Right lobe of liver (tissue), 6 donors: Measurements from ENCODE around the gene PROZ. TPM values are rescaled to one million over a fixed set of nuclear protein-coding genes. Genes with fewer than 3 reads are reported as not detected.

Experiments used
- ATAC-seq, 4 donors: fragments of 200-7000 bp; cut with Tn5 transposase; one replicate each; pipeline ENCODE4 v1.9.1; 2020; ENCODE audit warnings: mild to moderate bottlenecking in 4 of 4, moderate library complexity in 4 of 4
- DNase-seq, 3 donors: peaks; one replicate each; pipeline ENCODE4 v3.0.0-alpha.2; 2020
- H3K27ac ChIP-seq, 3 donors: fragments of 200-600 bp; one replicate each; pipeline ENCODE4 v1.8.0; 2022
- H3K27me3 ChIP-seq, 2 donors: fragments of 200-600 bp; one replicate each; pipeline ENCODE4 v1.8.0; 2022
- H3K36me3 ChIP-seq, 4 donors: fragments of 200-600 bp; sonication (generic) in 1 of 4; one replicate each; pipeline versions ENCODE4 v1.5.1 to v1.8.0; 2017 to 2022; ENCODE audit warnings: control low read depth in 1 of 4
- H3K4me1 ChIP-seq, 4 donors: fragments of 200-600 bp; sonication (generic) in 1 of 4; one replicate each; pipeline versions ENCODE4 v1.5.1 to v1.8.0; 2017 to 2022; ENCODE audit warnings: control low read depth in 1 of 4
- H3K4me3 ChIP-seq, 3 donors: fragments of 200-600 bp; one replicate each; pipeline ENCODE4 v1.8.0; 2022
- H3K9me3 ChIP-seq, 4 donors: fragments of 200-600 bp; sonication (generic) in 1 of 4; one replicate each; pipeline versions ENCODE4 v1.5.1 to v1.8.0; 2017 to 2022; ENCODE audit warnings: control low read depth in 1 of 4
- POLR2A ChIP-seq: fragments of 450-650 bp; IDR thresholded peaks from one replicate; pipeline ENCODE4 v1.6.1; 2017; ENCODE audit warnings: antibody characterized with exemption, mild to moderate bottlenecking
- WGBS: methylation state at CpG from one replicate; pipeline ENCODE4 v1.1.6; 2018; ENCODE audit warnings: low coverage, low lambda C conversion rate; ENCODE audit not compliant: insufficient coverage; ENCODE audit errors: missing lambda C conversion rate; 5-methylcytosine and 5-hydroxymethylcytosine counted together
- intact Hi-C, 2 donors: fragments of 100-400 bp; cut with DNase I; formaldehyde crosslinking; loops; one replicate each; pipeline versions ENCODE4 v1.11.2 to v1.14.1; 2022
- total RNA-seq, 6 experiments: library from RNA; depleted of rRNA in 2 of 6; stranded (reverse); fragments of >200 nt in 2 of 6; fragmentation: NEBNext Ultra II Directional in 3 of 6; extraction: Animal tissue kit (Norgen Biotek cat#: 25700) in 3 of 6; gene quantifications; one replicate each; pipeline versions ENCODE4 v1.1.0 to v1.2.4, GENCODE V29; 2016 to 2023
- TF ChIP-seq, protein P1 (sequence below), 4 donors: fragments of 200-600 bp in 3 of 4; fragments of 450-650 bp in 1 of 4; IDR thresholded peaks; one replicate each; pipeline versions ENCODE4 v1.5.1 to v1.8.0; 2016 to 2022; ENCODE audit warnings: antibody characterized with exemption in 4 of 4, mild to moderate bottlenecking in 2 of 4
- donor health status: DM: no; HTN: yes; CAD: no.
- donor health status: DM: no; HTN: no; CAD: no.
- donor health status: DM: no; HTN: no; CAD: no.
- donor health status: DM: no; HTN: yes; CAD: no.
- donor health status: DM: no; HTN: yes; CAD: no.

PROZ gene
- total RNA-seq, 6 experiments from 2014 or later: 11.2 to 71.2 (median 56.9) TPM

DNA sequence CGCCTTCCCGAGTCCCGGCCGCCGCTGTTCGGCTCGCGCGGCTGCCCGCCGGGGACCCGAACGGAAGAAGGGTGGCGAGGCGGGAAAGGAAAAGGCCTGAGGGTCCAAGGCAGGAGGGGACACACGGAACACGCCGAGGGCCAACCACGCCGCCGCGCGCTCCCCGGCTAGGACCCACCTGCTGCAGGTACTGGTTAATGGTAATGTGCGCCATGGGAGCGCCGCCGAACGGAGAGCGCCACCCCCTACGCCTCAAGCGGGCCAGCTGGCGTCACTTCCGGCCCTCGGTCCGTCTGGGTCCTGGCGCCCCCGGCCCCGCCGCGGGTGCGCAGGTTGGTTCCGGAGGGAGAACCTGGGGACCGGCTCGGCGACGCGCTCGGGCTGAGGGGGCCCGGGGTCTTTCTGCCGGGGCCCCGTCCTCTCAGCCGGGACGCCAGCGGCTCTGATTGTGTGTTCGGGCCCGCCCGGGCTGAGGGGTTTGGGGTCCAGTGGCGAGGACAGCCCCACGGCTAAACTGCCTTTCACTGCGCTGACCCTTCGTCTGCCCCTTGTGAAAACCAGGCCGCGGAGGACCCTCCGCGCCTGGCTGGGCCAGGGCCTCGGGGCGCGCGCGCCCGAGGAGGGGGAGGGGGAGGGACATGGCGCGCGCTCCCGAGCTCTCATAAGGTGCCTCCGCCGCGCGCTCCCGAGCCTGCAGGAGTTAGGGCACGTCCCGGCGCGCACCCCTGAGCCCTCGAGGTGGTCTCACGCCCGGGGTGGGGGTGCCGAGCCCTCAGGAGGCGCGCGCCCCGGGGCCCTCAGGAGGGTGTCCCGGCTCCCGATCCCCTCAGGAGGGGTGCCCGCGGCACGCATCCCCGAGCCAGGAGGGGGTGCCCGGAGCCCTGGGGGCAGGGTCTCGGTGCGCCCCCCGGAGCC lies 50.2 kb downstream of the PROZ start, which contains the start of gene PCID2:
Gene PCID2 (minus strand): TSS at position 249 of the 915 bp plus-strand sequence. CDS start 35 bp downstream, at position 214.
- Histone ChIP-seq H3K27me3 (no peaks in the 10 kb centered on the region), H3K27ac (peak within 1 kb of the TSS; percentile 94 to 99 (median 96)), H3K4me3 (peak within 1 kb of the TSS; percentile 79 to 98 (median 90)), H3K9me3 (no peaks in the 10 kb centered on the region), H3K4me1 (peaks cover 0 to 40% (median 12%) of the 10 kb centered on the region in 4 donors), H3K36me3 (peaks cover 0 to 8% (median 0%) of the 10 kb centered on the region in 4 donors)
- TF ChIP-seq, protein P1, sequence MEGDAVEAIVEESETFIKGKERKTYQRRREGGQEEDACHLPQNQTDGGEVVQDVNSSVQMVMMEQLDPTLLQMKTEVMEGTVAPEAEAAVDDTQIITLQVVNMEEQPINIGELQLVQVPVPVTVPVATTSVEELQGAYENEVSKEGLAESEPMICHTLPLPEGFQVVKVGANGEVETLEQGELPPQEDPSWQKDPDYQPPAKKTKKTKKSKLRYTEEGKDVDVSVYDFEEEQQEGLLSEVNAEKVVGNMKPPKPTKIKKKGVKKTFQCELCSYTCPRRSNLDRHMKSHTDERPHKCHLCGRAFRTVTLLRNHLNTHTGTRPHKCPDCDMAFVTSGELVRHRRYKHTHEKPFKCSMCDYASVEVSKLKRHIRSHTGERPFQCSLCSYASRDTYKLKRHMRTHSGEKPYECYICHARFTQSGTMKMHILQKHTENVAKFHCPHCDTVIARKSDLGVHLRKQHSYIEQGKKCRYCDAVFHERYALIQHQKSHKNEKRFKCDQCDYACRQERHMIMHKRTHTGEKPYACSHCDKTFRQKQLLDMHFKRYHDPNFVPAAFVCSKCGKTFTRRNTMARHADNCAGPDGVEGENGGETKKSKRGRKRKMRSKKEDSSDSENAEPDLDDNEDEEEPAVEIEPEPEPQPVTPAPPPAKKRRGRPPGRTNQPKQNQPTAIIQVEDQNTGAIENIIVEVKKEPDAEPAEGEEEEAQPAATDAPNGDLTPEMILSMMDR (IDR thresholded peaks at IDR 0.05): peak in 2 of 4 donors; percentile 14 to 21
- TF ChIP-seq POLR2A: peak; percentile 82
- ATAC-seq: peak; percentile 89 to 92 (median 91)
- intact Hi-C loops: loop anchor here in 1 of 2 donors (5.0 kb wide), 1 partner anchor 51 kb away; the partner anchor contains the start of gene PROZ
- DNase-seq: peak; percentile 90 to 93 (median 91)
- WGBS: 0% methylated on average over 3 of the region's 103 CpGs

DNA sequence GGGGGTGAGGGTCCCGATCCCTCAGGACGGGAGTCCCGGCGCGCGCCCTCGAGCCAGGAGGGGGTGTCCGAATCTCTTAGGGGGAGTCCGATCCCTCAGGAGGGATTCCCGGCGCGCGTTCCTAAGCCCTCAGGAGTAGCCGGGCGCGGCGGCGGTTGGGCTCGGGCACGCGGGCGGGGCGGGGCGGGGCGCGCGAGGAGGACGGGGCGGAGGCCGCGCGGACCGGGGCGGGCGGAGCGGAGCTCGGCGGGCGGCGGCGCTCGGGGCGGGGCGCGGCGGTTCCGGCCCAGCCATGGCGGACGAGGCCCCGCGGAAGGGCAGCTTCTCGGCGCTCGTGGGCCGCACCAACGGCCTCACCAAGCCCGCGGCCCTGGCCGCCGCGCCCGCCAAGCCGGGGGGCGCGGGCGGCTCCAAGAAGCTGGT lies 50.9 kb downstream of the PROZ start, which contains the start of gene CUL4A:
Gene CUL4A (plus strand): TSS at position 278 of the 423 bp plus-strand sequence. CDS start 15 bp downstream, at position 293.
- TF ChIP-seq, protein P1 (IDR thresholded peaks at IDR 0.05): no peak
- no peak for TF ChIP-seq POLR2A
- WGBS: no CpG with 5 or more reads among the region's 66 CpGs
- intact Hi-C loops: loop anchor here in 1 of 2 donors (5.0 kb wide), 1 partner anchor 52 kb away; the partner anchor contains the start of gene PROZ

DNA sequence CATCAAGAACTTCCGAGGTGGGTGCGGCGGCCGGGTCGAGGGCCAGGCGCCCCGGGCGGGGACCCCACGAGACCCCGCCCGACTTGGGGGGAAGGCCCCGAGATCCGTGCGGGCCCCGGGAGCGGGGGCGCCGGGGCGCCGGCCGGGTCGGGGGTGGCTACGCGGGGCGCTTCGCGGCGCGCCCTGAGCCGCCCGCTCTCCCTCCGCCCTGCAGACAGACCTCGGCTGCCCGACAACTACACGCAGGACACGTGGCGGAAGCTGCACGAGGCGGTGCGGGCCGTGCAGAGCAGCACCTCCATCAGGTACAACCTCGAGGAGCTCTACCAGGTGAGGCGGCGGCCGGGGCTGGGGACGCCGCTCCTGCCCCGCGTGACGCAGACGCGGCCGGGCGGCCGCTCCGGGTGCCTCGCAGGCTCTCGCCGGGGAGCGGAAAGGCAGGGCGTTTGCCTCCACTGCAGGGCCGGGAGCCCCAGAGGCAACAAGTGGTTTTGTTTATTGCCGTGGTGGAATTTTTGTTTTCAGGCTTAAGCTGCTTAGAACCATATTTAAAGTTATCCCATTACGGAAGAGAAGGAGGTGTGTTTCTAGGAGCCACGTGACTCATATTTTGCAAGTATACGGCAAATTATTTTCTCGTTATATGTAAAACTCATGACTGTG lies 51.4 kb downstream of the PROZ start:
- Histone ChIP-seq H3K4me3 (peak overlapping the region; percentile 79 to 98 (median 90)), H3K27me3 (no peaks in the 10 kb centered on the region), H3K27ac (peak overlapping the region; percentile 54 to 99 (median 86)), H3K9me3 (no peaks in the 10 kb centered on the region), H3K4me1 (peaks cover 0 to 49% (median 18%) of the 10 kb centered on the region in 4 donors), H3K36me3 (peaks cover 0 to 8% (median 0%) of the 10 kb centered on the region in 4 donors)
- whole genome bisulfite sequencing: 0% methylated on average over 12 of the region's 67 CpGs
- intact Hi-C loops: loop anchor here in 1 of 2 donors (5.0 kb wide), 1 partner anchor 53 kb away; the partner anchor contains the start of gene PROZ
- peak; percentile 70 to 81 (median 74) for DNase-seq
- no peak for TF ChIP-seq POLR2A
- TF ChIP-seq, protein P1 (IDR thresholded peaks at IDR 0.05): no peak
- ATAC-seq: peak; percentile 24 to 47 (median 34)

More for the DNA sequence above, 50.9 kb downstream of the PROZ start, which contains the start of gene CUL4A:
- ATAC-seq: peak; percentile 65 to 76 (median 72)
- no peaks in the 10 kb centered on the region for H3K9me3 ChIP-seq
- H3K4me1 ChIP-seq: peaks cover 0 to 47% (median 15%) of the 10 kb centered on the region in 4 donors
- H3K27me3 ChIP-seq: no peaks in the 10 kb centered on the region
- H3K36me3 ChIP-seq: peaks cover 0 to 8% (median 0%) of the 10 kb centered on the region in 4 donors
- H3K27ac ChIP-seq: peak within 1 kb of the TSS; percentile 94 to 99 (median 96)
- peak within 1 kb of the TSS; percentile 79 to 98 (median 90) for H3K4me3 ChIP-seq
- peak; percentile 82 to 89 (median 86) for DNase-seq

DNA sequence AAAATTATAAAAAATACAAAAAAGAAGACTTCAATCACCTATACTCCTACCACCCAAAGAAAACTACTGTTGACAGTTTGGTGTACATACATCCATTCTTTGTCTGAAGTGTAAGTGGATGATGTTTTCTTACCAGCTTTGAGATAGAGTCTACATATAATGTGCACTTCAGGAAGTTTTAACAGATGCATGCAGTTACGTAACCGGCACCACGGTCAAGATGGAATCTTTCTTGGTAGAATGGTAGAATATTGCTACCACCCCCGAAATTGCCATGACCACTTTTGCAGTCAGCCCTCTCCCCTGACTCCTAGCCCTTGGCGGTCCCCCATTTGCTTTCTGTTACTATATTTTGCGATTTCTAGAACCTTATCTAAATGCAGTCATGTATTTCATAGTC lies 52.4 kb downstream of the PROZ start:
- Histone ChIP-seq H3K27ac (no peak overlapping the region), H3K9me3 (no peaks in the 10 kb centered on the region), H3K4me3 (peak overlapping the region in 2 of 3 donors; percentile 79 to 98), H3K36me3 (peaks cover 0 to 8% (median 0%) of the 10 kb centered on the region in 4 donors), H3K27me3 (no peaks in the 10 kb centered on the region), H3K4me1 (peaks cover 0 to 40% (median 18%) of the 10 kb centered on the region in 4 donors)
- WGBS: 86% methylated on average over 5 of the region's 6 CpGs
- intact Hi-C loops: no loop called here
- no peak for ATAC-seq
- TF ChIP-seq POLR2A: no peak
- TF ChIP-seq, protein P1 (IDR thresholded peaks at IDR 0.05): no peak
- DNase-seq: no peak
